Suppressor macrophage (primary cell): ENCODE data around the gene GSN.

Experiments
- DNase-seq, 4 experiments: peaks; one replicate each; pipeline ENCODE4 v3.0.0-alpha.2; 2020 to 2022

GSN gene

GRCh38 chr9:121303456-121304451, 35.8 kb downstream of the GSN start:
- DNase-seq, result no peak

GRCh38 chr9:121304707-121305106, 36.7 kb downstream of the GSN start:
- no peak for DNase-seq

GRCh38 chr9:121305269-121305994, 37.5 kb downstream of the GSN start:
- no peak for DNase-seq

- no peak for DNase-seq
Measured at GRCh38 chr9:121307976-121308375, 40.0 kb downstream of the GSN start.

- DNase-seq, result no peak
Measured at GRCh38 chr9:121308765-121309164, 40.8 kb downstream of the GSN start.

GRCh38 chr9:121309171-121309570, 41.2 kb downstream of the GSN start:
- DNase-seq, result no peak

- no peak for DNase-seq
Measured at GRCh38 chr9:121309833-121310425, 42.0 kb downstream of the GSN start.

- no peak for DNase-seq
Measured at GRCh38 chr9:121310571-121310970, 42.6 kb downstream of the GSN start.

- no peak for DNase-seq
Measured at GRCh38 chr9:121312169-121312568, 44.2 kb downstream of the GSN start.

GRCh38 chr9:121313458-121314152, 45.6 kb downstream of the GSN start:
- DNase-seq, result no peak

- DNase-seq, result no peak
Measured at GRCh38 chr9:121316378-121316777, 48.4 kb downstream of the GSN start.

- no peak for DNase-seq
Measured at GRCh38 chr9:121316852-121317373, 49.0 kb downstream of the GSN start.

GRCh38 chr9:121317737-121318630, 50.0 kb downstream of the GSN start:
- no peak for DNase-seq

GRCh38 chr9:121318631-121319382, 50.8 kb downstream of the GSN start:
- no peak for DNase-seq

- no peak for DNase-seq
Measured at GRCh38 chr9:121319383-121319780, 51.4 kb downstream of the GSN start.

- no peak for DNase-seq
Measured at GRCh38 chr9:121321016-121321503, 53.1 kb downstream of the GSN start.

GRCh38 chr9:121322037-121322736, 54.2 kb downstream of the GSN start:
- peak in 2 of 4 experiments; percentile 17 to 37 for DNase-seq

GRCh38 chr9:121322737-121323448, 54.9 kb downstream of the GSN start:
- DNase-seq, result no peak
